ENCODE measurements around the gene KIF24. TPM values are rescaled to one million over a fixed set of nuclear protein-coding genes. Genes with fewer than 3 reads are reported as not detected.
"Not testable (repeated sequence)": the region's sequence is repeated elsewhere in the genome, so short reads cannot be mapped to it uniquely, and the experiment has no call there.

Gene KIF24
- polyA plus RNA-seq, 3 donors from 2014 or later: 0.25 TPM; not detected in 2

DNA sequence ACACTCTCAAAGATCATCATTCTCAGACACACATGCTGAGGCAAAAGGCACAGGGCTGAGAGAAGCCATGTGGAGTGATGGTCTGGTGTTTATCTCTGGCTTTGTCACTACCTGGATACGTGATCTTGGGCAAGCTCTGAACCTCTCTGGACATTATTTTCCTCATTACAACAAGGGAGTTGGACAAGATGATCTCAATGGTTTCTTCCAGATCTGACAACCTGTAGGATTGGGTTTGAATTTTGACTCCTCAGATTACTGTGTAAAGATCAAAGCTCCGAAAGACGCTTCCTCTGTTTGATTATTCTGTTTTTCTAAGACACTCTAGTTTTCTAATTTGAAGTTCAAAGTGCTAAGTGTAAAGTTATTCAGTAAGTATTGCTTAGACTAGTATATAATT, 20.3 kb upstream of the KIF24 start:
- H3K9me3 Mint-ChIP-seq: no peaks in the 10 kb centered on the region
- no peak for DNase-seq
- no peak overlapping the region for H3K4me3 Mint-ChIP-seq
- H3K27ac Mint-ChIP-seq: no peak overlapping the region
- H3K36me3 Mint-ChIP-seq: peaks cover 5 to 14% (median 11%) of the 10 kb centered on the region in 3 donors
- H3K4me1 Mint-ChIP-seq: no peaks in the 10 kb centered on the region
- H3K27me3 Mint-ChIP-seq (ENCODE audit: low read depth in 3 of 3): peaks cover 0 to 2% (median 0%) of the 10 kb centered on the region in 3 donors

DNA sequence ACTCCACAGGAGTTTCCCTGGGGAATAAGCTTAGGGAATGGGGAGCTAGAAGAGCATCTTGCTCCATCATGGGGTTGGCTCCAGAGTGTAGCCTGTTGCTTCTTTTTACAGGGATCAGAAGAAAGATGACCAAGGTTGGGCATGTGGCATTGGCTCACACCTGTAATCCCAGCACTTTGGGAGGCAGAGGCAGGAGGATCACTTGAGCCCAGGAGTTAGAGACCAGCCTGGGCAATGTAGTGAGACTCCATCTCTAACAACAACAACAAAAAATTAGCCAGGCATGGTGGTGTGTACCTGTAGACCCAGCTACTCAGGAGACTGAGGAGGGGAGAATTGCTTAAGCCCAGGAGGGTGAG, 18.7 kb upstream of the KIF24 start:
- Mint-ChIP-seq H3K9me3 (no peaks in the 10 kb centered on the region), H3K27ac (no peak overlapping the region), H3K4me3 (no peak overlapping the region), H3K36me3 (peaks cover 5 to 21% (median 11%) of the 10 kb centered on the region in 3 donors), H3K4me1 (no peaks in the 10 kb centered on the region), H3K27me3 (ENCODE audit: low read depth in 3 of 3) (peaks cover 0 to 2% (median 0%) of the 10 kb centered on the region in 3 donors)
- DNase-seq: no peak

DNA sequence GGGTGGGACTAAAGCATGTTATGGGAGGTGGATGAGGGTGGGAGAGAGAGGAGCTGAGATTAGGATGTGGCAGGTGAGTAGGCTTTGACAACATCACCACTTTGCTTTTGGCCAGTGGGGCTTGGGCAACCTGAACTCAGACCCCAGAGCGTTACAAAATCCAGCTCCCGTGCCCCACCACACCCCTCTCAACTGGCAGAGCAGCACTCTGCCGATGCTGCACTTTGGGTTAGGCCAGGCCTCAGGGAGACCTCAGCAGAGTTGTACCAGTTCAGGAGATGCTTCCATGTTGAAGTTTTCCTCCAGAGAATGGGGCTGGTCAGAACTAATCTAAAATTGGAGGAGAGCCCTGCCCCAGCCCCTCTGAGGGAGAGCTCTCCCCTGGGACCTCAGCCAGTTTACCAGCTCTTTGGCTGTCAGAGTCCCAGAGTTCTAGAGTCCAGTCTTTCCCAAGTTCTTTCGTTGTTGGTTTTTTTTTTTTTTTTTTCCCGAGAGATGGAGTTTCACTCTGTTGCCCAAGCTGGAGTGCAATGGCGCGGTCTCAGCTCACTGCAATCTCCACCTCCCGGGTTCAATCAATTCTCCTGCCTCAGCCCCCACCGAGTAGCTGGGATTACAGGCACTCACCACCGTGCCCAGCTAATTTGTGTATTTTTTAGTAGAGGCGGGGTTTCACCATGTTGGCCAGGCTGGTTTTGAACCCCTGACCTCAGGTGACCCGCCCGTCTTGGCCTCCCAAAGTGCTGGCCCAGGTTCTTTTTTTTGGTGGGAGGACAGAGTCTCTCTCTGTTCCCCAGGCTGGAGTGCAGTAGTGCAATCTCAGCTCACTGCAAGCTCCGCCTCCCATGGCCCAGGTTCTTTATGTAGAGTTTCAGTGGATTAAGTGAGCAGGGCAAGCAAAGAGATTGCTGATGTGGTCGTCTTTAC, 18.1 kb upstream of the KIF24 start:
- H3K36me3 Mint-ChIP-seq: peaks cover 5 to 21% (median 11%) of the 10 kb centered on the region in 3 donors
- H3K27me3 Mint-ChIP-seq (ENCODE audit: low read depth in 3 of 3): peaks cover 0 to 2% (median 0%) of the 10 kb centered on the region in 3 donors
- H3K27ac Mint-ChIP-seq: no peak overlapping the region
- no peaks in the 10 kb centered on the region for H3K9me3 Mint-ChIP-seq
- no peak for DNase-seq
- no peak overlapping the region for H3K4me3 Mint-ChIP-seq
- no peaks in the 10 kb centered on the region for H3K4me1 Mint-ChIP-seq

DNA sequence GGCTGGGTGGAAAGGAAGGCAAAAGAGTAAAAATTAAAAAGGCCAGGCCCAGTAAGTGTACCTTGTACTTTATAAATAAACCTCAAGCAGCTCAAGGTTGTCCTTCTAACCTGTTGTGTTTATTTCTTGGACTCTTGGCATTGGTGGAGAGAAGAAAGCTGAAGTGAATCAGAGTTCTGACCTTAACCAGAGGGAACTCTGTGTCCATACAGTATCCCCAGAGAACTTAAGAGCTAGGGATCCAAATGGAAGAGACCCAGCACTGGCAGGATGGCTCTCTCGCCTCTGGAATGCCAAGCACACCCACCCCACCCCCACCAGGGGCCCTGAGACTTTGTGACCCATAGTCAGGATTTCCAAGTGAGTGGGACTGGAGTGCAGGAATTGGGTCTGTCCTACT, 14.5 kb upstream of the KIF24 start:
- Mint-ChIP-seq H3K27ac (no peak overlapping the region), H3K36me3 (peaks cover 9 to 26% (median 10%) of the 10 kb centered on the region in 3 donors), H3K27me3 (ENCODE audit: low read depth in 3 of 3) (no peaks in the 10 kb centered on the region)

DNA sequence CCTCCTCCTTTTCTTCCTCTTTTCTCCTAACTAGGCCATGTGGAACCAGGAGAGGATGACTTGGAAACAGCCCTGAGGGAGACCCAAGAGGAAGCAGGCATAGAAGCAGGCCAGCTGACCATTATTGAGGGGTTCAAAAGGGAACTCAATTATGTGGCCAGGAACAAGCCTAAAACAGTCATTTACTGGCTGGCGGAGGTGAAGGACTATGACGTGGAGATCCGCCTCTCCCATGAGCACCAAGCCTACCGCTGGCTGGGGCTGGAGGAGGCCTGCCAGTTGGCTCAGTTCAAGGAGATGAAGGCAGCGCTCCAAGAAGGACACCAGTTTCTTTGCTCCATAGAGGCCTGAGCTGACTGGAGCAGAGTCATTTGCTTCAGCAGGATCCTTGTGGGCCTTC, 14.0 kb upstream of the KIF24 start:
- Mint-ChIP-seq H3K36me3 (peaks cover 9 to 27% (median 10%) of the 10 kb centered on the region in 3 donors), H3K27me3 (ENCODE audit: low read depth in 3 of 3) (no peaks in the 10 kb centered on the region), H3K9me3 (no peaks in the 10 kb centered on the region)

More for the DNA sequence above, 14.5 kb upstream of the KIF24 start:
- no peaks in the 10 kb centered on the region for H3K9me3 Mint-ChIP-seq
- no peak for DNase-seq
- H3K4me1 Mint-ChIP-seq: no peaks in the 10 kb centered on the region
- H3K4me3 Mint-ChIP-seq: no peak overlapping the region

DNA sequence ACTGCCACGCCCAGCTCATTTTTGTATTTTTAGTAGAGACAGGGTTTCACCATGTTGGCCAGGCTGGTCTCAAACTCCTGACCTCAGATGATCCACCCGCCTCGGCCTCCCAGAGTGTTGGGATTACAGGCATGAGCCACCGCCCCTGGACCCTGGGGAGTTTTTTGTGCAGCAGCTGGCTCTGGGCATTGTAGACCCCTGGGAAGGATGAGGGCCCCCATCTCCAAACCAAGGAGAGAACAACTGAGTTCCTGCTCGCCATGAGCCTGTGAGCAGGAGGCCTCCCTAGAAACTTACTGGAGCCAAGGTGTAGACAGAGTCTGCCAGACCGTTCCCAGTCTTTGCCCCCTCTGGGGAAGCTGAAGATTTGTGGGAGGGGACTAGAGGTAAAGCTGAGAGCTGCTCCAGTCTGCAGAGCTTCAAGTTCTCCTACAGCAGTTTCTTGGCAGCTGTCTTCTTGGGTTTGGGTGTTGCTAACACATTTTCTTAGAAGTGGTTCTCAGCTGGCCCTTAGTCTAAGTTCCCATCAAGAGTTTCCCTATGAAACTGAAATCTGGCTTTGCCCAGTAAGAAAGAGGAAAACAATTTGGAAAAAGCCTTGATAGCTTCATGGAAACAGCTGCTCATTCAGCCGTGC, 12.7 kb upstream of the KIF24 start:
- no peaks in the 10 kb centered on the region for H3K27me3 Mint-ChIP-seq (ENCODE audit: low read depth in 3 of 3)

More for the DNA sequence above, 14.0 kb upstream of the KIF24 start:
- Mint-ChIP-seq H3K4me1 (no peaks in the 10 kb centered on the region), H3K27ac (no peak overlapping the region), H3K4me3 (no peak overlapping the region)
- DNase-seq: no peak

DNA sequence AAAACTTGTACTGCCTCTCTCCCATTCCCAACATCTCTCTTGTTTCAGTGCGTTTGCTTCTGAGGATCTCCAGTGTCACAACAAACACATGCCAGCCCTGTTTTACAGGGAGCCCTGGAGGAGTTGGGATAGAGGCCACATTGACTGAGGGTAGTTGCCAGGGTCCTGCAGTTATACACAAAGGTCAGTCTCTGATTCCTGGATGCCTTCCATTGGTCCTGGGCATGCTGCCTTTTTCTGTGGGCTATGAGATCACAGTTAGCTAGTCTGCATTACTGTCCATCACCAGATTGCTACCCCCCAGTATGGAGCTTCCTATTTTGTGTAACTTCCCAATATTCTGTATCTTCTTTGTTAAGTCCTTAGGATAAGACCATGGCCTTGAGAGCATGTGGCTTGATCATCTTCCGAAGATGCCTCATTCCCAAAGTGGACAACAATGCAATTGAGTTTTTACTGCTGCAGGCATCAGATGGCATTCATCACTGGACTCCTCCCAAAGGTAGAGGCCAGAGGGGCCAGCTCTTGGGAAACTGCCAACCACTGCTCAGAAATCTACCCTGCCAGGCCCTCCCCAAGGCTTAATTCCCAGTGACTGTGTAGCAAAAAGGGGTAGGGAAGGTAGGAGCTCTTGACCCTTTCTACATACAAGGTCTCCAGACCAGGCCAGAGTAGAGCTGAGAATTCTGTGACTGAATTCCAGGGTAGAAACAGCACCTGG, 9.8 kb upstream of the KIF24 start:
- Mint-ChIP-seq H3K4me1 (peaks cover 0 to 6% of the 10 kb centered on the region in 2 donors), H3K9me3 (no peaks in the 10 kb centered on the region), H3K27ac (no peak overlapping the region), H3K4me3 (no peak overlapping the region), H3K36me3 (peaks cover 9 to 23% (median 10%) of the 10 kb centered on the region in 3 donors), H3K27me3 (ENCODE audit: low read depth in 3 of 3) (peaks cover 0 to 1% (median 0%) of the 10 kb centered on the region in 3 donors)
- DNase-seq: no peak

More for the DNA sequence above, 12.7 kb upstream of the KIF24 start:
- Mint-ChIP-seq H3K4me3 (no peak overlapping the region), H3K27ac (no peak overlapping the region), H3K36me3 (peaks cover 9 to 27% (median 10%) of the 10 kb centered on the region in 3 donors), H3K4me1 (no peaks in the 10 kb centered on the region), H3K9me3 (no peaks in the 10 kb centered on the region)
- no peak for DNase-seq

DNA sequence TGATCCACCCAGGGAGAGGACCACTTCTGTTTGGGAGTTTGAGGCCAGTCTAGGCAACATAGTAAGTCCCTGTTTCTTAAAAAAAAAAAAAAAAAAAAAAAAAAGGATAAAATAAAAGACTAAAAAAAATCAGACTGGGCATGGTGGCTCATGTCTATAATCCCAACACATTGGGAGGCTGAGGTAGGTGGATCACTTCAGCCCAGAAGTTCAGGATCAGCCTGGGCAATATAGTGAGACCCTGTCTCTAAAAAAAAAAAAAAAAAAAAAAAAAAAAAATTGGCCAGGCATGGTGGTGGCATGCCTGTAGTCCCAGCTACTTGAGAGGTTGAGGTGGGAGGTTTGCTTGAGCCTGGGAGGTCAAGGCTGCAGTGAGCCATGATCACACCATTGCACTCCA, 9.0 kb upstream of the KIF24 start:
- H3K27me3 Mint-ChIP-seq (ENCODE audit: low read depth in 3 of 3); DNase-seq; H3K4me3 Mint-ChIP-seq; H3K9me3 Mint-ChIP-seq; H3K4me1 Mint-ChIP-seq; H3K27ac Mint-ChIP-seq: not testable (repeated sequence)
- peaks cover 9 to 17% (median 10%) of the 10 kb centered on the region in 3 donors for H3K36me3 Mint-ChIP-seq

DNA sequence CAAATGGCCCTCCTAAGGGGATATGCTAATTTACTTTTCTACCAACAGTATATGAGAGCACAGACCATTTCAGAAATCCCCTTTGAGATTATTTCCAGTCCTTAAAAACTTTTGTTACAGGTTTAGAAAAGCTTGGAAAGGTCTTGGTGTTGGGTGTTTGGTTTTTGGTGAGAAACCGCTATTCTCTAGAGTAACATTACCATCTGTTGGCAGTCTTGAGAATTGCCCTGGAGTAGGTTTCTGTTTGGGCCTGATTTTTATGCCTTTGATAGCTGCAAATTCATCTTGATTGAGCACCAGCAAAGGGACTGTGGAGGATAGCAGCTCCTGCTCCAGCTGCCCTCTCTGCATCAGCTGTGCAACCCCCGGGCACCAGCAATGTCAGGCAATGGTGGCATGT, 8.3 kb upstream of the KIF24 start:
- Mint-ChIP-seq H3K9me3 (no peaks in the 10 kb centered on the region), H3K27me3 (ENCODE audit: low read depth in 3 of 3) (peaks cover 0 to 1% (median 0%) of the 10 kb centered on the region in 3 donors), H3K27ac (no peak overlapping the region), H3K4me1 (peaks cover under 1 to 7% of the 10 kb centered on the region in 2 donors), H3K36me3 (peaks cover 9 to 17% (median 10%) of the 10 kb centered on the region in 3 donors), H3K4me3 (no peak overlapping the region)
- no peak for DNase-seq

DNA sequence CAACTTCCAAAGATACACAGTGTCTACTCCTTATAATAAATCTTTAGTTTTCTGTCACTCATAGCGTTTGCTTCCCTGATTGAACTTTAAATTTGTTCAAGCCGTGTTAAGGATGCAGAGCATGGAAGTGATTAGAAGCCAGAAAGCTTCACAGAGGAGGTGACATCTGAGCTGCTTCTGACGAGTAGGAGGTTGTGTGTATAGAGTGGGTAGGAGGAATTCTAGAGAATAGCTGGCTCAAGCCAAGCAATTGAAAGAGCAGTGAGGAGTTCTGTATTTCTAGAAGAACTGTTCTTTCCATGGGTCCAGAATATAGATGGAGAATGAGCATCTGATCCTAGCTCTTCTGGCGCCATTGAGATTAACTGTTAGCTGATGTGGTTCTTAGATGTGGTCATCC, 6.3 kb upstream of the KIF24 start:
- H3K9me3 Mint-ChIP-seq: no peaks in the 10 kb centered on the region
- H3K4me3 Mint-ChIP-seq: no peak overlapping the region
- peaks cover 4 to 11% (median 4%) of the 10 kb centered on the region in 3 donors for H3K36me3 Mint-ChIP-seq
- H3K4me1 Mint-ChIP-seq: peaks cover 16% of the 10 kb centered on the region in 2 donors
- DNase-seq: no peak
- peaks cover 0 to 2% (median 1%) of the 10 kb centered on the region in 3 donors for H3K27me3 Mint-ChIP-seq (ENCODE audit: low read depth in 3 of 3)
- H3K27ac Mint-ChIP-seq: no peak overlapping the region

DNA sequence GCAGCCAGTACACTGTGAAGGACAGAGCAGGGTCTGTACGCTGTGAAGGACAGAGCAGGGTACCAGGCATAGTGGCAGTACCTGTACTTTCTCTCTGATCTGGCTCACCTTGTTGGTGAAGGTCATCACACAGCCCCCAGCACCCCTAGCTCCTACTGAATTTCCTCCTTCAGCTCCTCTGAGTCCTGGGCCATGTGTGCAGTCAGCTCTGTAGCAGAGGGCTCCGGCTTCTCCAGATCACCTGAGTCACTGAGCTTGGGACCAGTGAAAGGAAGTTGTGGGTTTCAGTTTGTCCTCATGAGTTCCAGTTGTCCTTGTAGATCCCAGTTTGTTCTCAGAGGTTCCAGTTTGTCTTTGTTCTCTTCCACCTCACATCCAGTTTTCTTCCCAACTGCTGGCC, 5.8 kb upstream of the KIF24 start:
- DNase-seq: no peak
- no peaks in the 10 kb centered on the region for H3K9me3 Mint-ChIP-seq
- H3K4me1 Mint-ChIP-seq: peaks cover 21% of the 10 kb centered on the region in 2 donors
- no peak overlapping the region for H3K27ac Mint-ChIP-seq
- peaks cover 0 to 2% (median 1%) of the 10 kb centered on the region in 3 donors for H3K27me3 Mint-ChIP-seq (ENCODE audit: low read depth in 3 of 3)
- peaks cover 0 to 6% (median 0%) of the 10 kb centered on the region in 3 donors for H3K36me3 Mint-ChIP-seq
- no peak overlapping the region for H3K4me3 Mint-ChIP-seq

DNA sequence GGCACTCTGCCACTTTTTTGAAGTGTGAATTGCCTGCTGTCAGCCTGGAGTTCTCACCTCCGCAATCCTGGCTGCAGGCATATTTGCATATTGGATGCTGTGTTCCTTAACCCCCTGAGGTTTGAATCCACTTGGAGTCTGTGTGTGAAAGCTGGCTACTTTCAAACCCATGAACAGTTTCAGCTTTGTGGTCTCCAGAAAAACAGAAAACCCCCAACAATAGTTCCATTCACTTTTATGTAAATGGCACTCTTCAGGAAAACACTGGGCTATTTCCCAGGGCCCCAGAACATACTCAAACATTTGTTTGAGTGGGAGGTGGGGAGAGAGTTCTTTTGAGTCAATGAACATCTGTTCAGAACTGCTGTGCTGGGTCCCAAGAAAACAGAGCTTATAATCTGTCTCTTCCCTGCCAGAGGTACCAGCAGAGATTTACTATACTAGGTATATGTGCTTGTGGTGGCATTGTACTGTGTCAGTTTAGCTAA, 5.3 kb upstream of the KIF24 start:
- Mint-ChIP-seq H3K27ac (no peak overlapping the region), H3K4me1 (peaks cover 26% of the 10 kb centered on the region in 2 donors), H3K27me3 (ENCODE audit: low read depth in 3 of 3) (peaks cover 0 to 3% (median 1%) of the 10 kb centered on the region in 3 donors), H3K4me3 (no peak overlapping the region), H3K9me3 (no peaks in the 10 kb centered on the region), H3K36me3 (peaks cover 0 to 6% (median 0%) of the 10 kb centered on the region in 3 donors)
- no peak for DNase-seq

DNA sequence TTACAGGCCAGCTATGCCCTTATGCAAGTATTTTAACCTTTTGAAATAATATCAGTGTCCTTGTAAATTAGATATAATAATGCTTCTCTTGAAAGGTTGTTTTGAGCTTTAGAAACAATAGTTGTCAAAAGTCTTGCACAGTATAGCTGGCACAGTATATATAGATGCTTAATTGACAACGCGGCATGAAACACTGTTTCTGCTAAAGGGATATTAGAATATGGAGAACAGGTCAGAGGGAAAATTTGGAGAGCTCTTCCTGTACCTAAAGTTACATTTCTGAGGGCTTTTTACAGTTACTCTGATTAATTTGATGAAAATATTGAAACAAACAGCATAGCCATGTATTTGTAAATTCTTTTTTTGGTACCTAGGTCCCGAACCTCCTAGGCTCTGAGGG, 4.8 kb upstream of the KIF24 start:
- no peak overlapping the region for H3K4me3 Mint-ChIP-seq
- no peaks in the 10 kb centered on the region for H3K9me3 Mint-ChIP-seq
- no peak for DNase-seq
- peaks cover 0 to 9% (median 6%) of the 10 kb centered on the region in 3 donors for H3K27me3 Mint-ChIP-seq (ENCODE audit: low read depth in 3 of 3)
- peaks cover 0 to 4% (median 0%) of the 10 kb centered on the region in 3 donors for H3K36me3 Mint-ChIP-seq
- peaks cover 28 to 31% of the 10 kb centered on the region in 2 donors for H3K4me1 Mint-ChIP-seq
- H3K27ac Mint-ChIP-seq: peak overlapping the region in 1 of 6 donors; percentile 12

Measured in immature natural killer cell (primary cell).